GF-D8 (cell line): ENCODE data around the gene CALHM5.

Experiments used
- DNase-seq: peaks from one replicate; lab custom pipeline; 2025; lab: John Stamatoyannopoulos, UW

CALHM5 gene

GRCh38 chr6:116550796-116551195, 39.4 kb downstream of the CALHM5 start:
- no peak for DNase-seq

DNA sequence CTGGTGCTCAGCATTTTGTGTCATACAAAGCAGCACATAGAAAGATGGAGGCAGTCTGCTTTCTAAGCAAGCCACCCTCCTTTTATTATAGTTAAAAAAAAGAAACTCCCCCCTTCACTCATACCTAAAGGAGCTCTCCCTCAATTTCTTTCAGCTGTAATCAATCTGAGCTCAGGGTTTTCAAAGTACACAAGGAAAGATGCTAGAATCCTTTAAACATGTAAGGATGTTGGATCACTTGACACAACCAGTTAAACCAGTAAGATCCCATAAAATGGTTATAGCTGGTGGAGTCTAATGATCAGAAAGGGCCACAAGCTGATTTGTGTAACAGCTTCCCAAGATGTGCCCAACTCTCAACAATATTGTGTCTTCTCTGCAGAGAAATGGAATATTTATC, 42.0 kb downstream of the CALHM5 start, which contains the start of gene CALHM4:
TSS of gene CALHM4 (plus strand) at position 301 of the 400 bp plus-strand sequence. CDS start at position 344, 43 bp downstream.
- no peak for DNase-seq

GRCh38 chr6:116556065-116556464, 44.6 kb downstream of the CALHM5 start:
- no peak for DNase-seq

DNA sequence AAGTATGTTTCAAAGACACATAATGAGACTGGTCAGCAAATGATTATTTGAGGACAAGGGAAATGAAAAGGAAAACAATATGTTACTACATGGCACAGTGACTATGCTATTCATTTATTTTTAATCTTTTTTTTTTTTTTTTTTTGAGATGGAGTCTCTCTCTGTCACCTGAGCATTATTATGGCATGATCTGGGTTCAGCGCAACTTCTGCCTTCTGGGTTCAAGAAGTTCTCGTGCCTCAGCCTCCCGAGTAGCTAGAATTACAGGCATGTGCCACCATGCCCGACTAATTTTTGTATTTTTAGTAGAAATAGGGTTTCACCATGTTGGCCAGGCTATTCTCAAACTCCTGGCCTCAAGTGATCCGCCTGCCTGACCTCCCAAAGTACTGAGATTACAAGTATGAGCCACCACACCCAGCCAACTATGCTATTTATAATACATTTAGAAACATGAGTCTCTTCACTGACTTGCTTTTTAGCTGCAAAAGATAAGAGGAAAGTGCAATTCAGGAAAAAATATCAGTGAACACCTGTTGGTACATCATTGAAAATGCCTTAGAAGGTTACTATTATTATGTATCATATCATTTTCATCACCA, 45.5 kb downstream of the CALHM5 start:
- DNase-seq, result no peak

- no peak for DNase-seq
These were observed 46.5 kb downstream of the CALHM5 start for GRCh38 chr6:116557893-116558292.

- DNase-seq, result no peak
These were observed 48.7 kb downstream of the CALHM5 start for GRCh38 chr6:116560130-116560529.

GRCh38 chr6:116561377-116562018, 50.1 kb downstream of the CALHM5 start:
- DNase-seq, result peak; percentile 2

GRCh38 chr6:116562019-116562403, 50.6 kb downstream of the CALHM5 start:
- no peak for DNase-seq

DNA sequence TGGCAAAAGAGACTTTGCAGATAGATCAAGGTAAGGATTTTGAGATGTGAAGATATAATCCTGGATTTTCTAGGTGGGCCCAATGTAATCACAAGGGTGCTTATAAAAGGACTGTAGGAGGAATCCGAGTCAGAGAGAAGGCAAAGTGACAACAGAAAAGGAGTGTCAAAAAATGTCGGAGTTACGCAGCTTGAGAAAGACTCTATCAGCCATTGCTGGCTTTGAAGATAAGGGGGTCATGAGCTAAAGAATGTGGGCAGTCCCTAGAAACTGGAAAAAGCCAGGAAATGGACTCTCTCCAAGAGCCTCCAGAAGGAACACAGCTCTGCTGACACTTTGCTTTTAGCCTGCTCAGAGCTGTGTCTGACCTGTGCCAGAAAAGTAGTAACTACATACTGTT, 51.2 kb downstream of the CALHM5 start:
- no peak for DNase-seq

DNA sequence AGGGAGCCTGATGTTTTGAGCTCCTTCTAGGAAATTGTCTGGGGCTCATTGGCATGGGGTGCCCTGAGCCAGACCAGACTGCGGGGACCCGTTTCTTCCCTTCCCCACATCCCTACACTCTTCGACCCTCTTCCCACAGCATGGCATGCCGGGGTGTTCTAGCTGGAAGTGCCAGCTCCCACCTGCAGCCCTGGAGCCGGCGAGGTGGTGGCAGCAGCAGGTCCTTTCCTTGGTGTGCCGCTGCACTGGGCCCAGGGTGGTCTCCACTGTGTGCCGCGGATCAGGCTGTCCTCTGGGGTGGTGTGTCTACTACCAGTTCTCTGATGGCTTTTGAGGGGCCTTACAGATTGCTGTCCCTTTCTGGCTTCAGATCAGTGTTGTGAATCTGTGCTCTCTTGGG, 52.4 kb downstream of the CALHM5 start:
- DNase-seq, result no peak

GRCh38 chr6:116564311-116564710, 52.9 kb downstream of the CALHM5 start:
- no peak for DNase-seq

- no peak for DNase-seq
These were observed 53.8 kb downstream of the CALHM5 start for GRCh38 chr6:116564921-116565872.

DNA sequence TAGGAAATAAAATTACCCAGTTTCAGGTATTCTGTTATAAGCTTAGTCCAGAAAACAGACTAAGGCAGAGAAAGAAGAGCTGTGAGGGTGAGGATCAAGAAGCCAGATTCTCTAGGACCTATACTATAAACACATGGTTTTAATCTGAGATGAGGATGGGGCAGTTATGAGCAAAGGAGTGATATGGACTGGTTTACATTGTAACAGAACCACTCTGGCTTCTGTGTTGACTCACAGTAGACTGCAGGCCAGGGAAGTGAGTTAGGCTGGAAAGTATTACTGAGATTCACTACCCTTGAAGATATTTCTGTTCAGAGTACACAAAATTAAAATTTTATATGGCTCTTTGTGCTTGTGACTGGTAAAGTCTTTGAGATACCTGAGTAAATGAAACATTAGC, 56.7 kb downstream of the CALHM5 start:
- no peak for DNase-seq

- DNase-seq, result no peak
These were observed 57.6 kb downstream of the CALHM5 start for GRCh38 chr6:116568821-116569755.

DNA sequence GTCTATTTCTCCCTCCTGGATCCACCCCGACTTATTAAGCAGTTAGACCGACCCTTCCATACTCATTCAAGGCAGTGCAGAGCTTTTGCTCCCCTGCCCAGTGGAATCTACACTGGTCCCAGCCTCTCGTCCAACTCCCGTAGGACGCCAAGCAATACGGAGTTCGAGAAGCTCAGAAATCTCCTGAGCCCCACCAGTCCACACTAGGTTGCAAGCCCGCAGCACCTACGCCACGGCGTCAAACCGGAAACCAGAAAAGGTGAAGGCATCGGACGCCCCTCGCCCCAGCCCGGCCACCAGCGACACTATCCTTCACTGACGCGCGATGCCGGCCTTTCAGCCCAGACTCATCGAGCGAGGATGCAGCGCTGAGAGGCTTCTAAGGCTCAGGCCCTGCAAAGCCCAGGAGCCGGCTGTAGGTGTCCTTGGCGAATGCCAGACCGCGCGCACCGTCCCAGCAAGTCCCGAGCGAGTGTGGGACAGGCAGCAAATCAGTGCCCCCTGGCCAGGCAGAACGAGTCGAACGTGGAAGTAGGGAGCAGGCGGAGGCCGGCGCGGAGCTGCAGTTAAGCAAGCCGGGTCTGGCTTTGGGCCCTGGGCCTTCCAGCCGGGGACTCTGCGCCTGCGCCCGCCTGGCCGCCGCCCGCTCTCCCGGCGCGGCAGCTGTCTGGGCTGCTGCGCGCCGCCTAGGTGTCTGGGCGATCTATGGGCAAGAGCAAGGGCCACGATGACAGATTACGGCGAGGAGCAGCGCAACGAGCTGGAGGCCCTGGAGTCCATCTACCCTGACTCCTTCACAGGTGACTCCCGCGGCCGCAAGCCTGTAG, 59.6 kb downstream of the CALHM5 start, which contains the start of gene RWDD1:
TSS of gene RWDD1 (plus strand) at position 649 of the 827 bp plus-strand sequence. CDS start at position 728, 79 bp downstream.
- peak; percentile 98 for DNase-seq

- no peak for DNase-seq
These were observed 60.2 kb downstream of the CALHM5 start for GRCh38 chr6:116571683-116572000.

DNA sequence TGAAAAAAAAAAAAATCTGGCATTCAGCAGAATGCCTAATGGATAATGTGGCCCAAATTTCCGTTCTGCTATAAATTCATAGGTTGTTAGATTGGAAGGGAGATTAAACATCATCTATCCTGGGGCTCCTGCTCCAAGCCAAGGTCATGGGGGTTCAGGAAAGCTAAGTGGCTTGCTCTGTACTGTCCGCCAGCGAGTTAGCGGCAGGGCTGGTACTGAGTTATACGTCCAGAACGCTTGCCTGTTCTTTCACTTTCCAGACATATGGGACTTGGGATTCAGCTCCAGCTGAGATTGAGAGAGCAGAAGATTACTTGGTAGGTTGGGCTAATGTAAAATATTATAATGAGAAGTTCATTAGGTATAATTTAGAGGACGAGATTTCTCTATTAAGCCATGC, 60.7 kb downstream of the CALHM5 start:
- DNase-seq, result no peak
